Liver (tissue), 3 donors: Measurements from ENCODE around the gene CCNK.

Source experiments
- EGR1 ChIP-seq, 2 donors: IDR thresholded peaks; 2 replicates each; pipeline ENCODE4 v1.6.1; 2016 to 2018; ENCODE audit warnings: antibody characterized with exemption in 2 of 2, low read depth in 2 of 2
- FOXA1 ChIP-seq: IDR thresholded peaks from 2 replicates; pipeline ENCODE4 v1.6.1; 2016; ENCODE audit warnings: antibody characterized with exemption
- HNF4G ChIP-seq: IDR thresholded peaks from 2 replicates; pipeline ENCODE4 v1.6.1; 2016; ENCODE audit warnings: antibody characterized with exemption
- JUND ChIP-seq, 2 donors: IDR thresholded peaks; 2 replicates each; pipeline ENCODE4 v1.6.1; 2016; ENCODE audit warnings: antibody characterized with exemption in 2 of 2
- RAD21 ChIP-seq, 2 donors: IDR thresholded peaks; 2 replicates each; pipeline ENCODE4 v1.6.1; 2016; ENCODE audit warnings: antibody characterized with exemption in 2 of 2, mild to moderate bottlenecking in 2 of 2
- RXRA ChIP-seq, 2 donors: IDR thresholded peaks; 2 replicates each; pipeline ENCODE4 v1.6.1; 2017 to 2018; ENCODE audit warnings: antibody characterized with exemption in 2 of 2, mild to moderate bottlenecking in 1 of 2
- SP1 ChIP-seq: IDR thresholded peaks from 2 replicates; pipeline ENCODE4 v1.6.1; 2018; ENCODE audit warnings: antibody characterized with exemption, mild to moderate bottlenecking
- TAF1 ChIP-seq: conservative IDR thresholded peaks from 2 replicates; pipeline ENCODE4 v1.6.1; 2016; ENCODE audit warnings: antibody characterized with exemption, mild to moderate bottlenecking
- TF ChIP-seq, protein P1 (sequence below): IDR thresholded peaks from 2 replicates; pipeline ENCODE4 v1.6.1; 2016; ENCODE audit warnings: antibody characterized with exemption
- TF ChIP-seq, protein P2 (sequence below): fragments of 150-350 bp; IDR thresholded peaks from 2 replicates; pipeline ENCODE4 v1.5.1; 2017; ENCODE audit warnings: improper control_type of control experiment, low read depth, low read length; ENCODE audit not compliant: missing input control
- TF ChIP-seq, protein P3 (sequence below): IDR thresholded peaks from 2 replicates; pipeline ENCODE4 v1.6.1; 2016; ENCODE audit warnings: antibody characterized with exemption
- TF ChIP-seq, protein P4 (sequence below): IDR thresholded peaks from 2 replicates; pipeline ENCODE4 v1.6.1; 2016; ENCODE audit warnings: antibody characterized with exemption
- TF ChIP-seq, protein P5 (sequence below): IDR thresholded peaks from 2 replicates; pipeline ENCODE4 v1.6.1; 2016; ENCODE audit warnings: antibody characterized with exemption, mild to moderate bottlenecking
- donor health status: healthy.
- donor health status: healthy.

DNA sequence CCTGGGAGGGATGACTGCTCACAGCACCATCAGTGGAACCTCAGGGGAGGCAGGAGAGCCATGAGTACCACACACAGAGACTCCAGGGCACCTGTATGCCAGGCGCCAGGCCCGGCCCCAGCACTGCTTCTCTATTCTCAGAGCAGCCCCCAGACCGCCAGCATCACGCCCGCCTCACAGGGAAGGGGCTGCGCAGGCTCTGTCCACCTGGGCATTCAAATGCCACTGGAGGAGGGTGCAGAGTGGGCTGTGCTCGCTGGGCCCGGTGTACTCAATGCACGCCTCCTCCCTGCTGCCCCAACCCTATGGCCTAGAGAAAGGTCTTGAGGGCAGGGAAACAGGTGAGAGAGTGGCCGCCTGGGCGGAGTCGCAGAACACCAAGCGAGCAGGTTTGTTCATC lies 79.2 kb downstream of the CCNK start:
- TF ChIP-seq, protein P1, sequence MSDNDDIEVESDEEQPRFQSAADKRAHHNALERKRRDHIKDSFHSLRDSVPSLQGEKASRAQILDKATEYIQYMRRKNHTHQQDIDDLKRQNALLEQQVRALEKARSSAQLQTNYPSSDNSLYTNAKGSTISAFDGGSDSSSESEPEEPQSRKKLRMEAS = no peak
- TF ChIP-seq HNF4G (no peak), SP1 (no peak), RXRA (IDR thresholded peaks at IDR 0.05) (no peak), TAF1 (no peak), JUND (IDR thresholded peaks at IDR 0.05) (no peak), EGR1 (IDR thresholded peaks at IDR 0.05; ENCODE audit: low read depth in 2 of 2) (no peak), RAD21 (IDR thresholded peaks at IDR 0.05) (no peak), FOXA1 (no peak)
- TF ChIP-seq, protein P2, sequence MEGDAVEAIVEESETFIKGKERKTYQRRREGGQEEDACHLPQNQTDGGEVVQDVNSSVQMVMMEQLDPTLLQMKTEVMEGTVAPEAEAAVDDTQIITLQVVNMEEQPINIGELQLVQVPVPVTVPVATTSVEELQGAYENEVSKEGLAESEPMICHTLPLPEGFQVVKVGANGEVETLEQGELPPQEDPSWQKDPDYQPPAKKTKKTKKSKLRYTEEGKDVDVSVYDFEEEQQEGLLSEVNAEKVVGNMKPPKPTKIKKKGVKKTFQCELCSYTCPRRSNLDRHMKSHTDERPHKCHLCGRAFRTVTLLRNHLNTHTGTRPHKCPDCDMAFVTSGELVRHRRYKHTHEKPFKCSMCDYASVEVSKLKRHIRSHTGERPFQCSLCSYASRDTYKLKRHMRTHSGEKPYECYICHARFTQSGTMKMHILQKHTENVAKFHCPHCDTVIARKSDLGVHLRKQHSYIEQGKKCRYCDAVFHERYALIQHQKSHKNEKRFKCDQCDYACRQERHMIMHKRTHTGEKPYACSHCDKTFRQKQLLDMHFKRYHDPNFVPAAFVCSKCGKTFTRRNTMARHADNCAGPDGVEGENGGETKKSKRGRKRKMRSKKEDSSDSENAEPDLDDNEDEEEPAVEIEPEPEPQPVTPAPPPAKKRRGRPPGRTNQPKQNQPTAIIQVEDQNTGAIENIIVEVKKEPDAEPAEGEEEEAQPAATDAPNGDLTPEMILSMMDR = no peak
- TF ChIP-seq, protein P3, sequence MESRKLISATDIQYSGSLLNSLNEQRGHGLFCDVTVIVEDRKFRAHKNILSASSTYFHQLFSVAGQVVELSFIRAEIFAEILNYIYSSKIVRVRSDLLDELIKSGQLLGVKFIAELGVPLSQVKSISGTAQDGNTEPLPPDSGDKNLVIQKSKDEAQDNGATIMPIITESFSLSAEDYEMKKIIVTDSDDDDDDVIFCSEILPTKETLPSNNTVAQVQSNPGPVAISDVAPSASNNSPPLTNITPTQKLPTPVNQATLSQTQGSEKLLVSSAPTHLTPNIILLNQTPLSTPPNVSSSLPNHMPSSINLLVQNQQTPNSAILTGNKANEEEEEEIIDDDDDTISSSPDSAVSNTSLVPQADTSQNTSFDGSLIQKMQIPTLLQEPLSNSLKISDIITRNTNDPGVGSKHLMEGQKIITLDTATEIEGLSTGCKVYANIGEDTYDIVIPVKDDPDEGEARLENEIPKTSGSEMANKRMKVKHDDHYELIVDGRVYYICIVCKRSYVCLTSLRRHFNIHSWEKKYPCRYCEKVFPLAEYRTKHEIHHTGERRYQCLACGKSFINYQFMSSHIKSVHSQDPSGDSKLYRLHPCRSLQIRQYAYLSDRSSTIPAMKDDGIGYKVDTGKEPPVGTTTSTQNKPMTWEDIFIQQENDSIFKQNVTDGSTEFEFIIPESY = no peak
- TF ChIP-seq, protein P4, sequence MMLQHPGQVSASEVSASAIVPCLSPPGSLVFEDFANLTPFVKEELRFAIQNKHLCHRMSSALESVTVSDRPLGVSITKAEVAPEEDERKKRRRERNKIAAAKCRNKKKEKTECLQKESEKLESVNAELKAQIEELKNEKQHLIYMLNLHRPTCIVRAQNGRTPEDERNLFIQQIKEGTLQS = no peak
- TF ChIP-seq, protein P5, sequence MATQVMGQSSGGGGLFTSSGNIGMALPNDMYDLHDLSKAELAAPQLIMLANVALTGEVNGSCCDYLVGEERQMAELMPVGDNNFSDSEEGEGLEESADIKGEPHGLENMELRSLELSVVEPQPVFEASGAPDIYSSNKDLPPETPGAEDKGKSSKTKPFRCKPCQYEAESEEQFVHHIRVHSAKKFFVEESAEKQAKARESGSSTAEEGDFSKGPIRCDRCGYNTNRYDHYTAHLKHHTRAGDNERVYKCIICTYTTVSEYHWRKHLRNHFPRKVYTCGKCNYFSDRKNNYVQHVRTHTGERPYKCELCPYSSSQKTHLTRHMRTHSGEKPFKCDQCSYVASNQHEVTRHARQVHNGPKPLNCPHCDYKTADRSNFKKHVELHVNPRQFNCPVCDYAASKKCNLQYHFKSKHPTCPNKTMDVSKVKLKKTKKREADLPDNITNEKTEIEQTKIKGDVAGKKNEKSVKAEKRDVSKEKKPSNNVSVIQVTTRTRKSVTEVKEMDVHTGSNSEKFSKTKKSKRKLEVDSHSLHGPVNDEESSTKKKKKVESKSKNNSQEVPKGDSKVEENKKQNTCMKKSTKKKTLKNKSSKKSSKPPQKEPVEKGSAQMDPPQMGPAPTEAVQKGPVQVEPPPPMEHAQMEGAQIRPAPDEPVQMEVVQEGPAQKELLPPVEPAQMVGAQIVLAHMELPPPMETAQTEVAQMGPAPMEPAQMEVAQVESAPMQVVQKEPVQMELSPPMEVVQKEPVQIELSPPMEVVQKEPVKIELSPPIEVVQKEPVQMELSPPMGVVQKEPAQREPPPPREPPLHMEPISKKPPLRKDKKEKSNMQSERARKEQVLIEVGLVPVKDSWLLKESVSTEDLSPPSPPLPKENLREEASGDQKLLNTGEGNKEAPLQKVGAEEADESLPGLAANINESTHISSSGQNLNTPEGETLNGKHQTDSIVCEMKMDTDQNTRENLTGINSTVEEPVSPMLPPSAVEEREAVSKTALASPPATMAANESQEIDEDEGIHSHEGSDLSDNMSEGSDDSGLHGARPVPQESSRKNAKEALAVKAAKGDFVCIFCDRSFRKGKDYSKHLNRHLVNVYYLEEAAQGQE = no peak
